ENCODE results near the gene MMP13.

DNA sequence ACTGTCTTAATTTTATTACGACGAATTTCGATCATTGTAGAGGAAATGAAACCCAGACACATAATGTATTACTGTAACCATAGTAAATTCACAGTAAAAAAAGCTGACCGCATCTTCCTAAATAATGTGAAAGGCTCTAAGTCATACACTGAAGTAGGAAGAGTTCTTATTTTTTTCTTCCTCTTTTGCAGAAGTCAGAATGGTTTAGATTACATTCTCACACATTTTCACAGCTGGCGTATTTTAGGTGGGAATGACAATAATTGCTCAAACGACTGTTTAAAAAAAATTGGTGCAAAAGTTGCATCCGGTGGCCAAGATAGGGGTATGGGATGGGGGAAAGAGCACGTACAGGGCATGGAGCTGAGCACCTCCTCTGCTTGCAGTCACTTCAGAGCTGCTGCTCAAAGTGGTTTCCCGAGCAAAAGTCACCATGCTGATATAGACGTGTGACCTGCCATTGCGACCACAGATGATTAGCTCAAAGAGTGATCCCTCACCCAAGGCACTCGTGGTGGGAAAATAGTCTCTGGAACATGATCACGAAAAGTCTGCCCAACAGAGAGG, 35.3 kb downstream of the MMP13 start:
- TF ChIP-seq RAD21 (conservative IDR thresholded peaks at IDR 0.05 in 1 of 2, IDR thresholded peaks at IDR 0.05 in 1 of 2) = no peak
- no peak for TF ChIP-seq ESRRA (IDR thresholded peaks at IDR 0.05; ENCODE audit: borderline replicate concordance, low read length)
- no peak for TF ChIP-seq ZFP36 (IDR thresholded peaks at IDR 0.05; ENCODE audit: borderline replicate concordance, partially characterized antibody)
- TF ChIP-seq, protein P1, sequence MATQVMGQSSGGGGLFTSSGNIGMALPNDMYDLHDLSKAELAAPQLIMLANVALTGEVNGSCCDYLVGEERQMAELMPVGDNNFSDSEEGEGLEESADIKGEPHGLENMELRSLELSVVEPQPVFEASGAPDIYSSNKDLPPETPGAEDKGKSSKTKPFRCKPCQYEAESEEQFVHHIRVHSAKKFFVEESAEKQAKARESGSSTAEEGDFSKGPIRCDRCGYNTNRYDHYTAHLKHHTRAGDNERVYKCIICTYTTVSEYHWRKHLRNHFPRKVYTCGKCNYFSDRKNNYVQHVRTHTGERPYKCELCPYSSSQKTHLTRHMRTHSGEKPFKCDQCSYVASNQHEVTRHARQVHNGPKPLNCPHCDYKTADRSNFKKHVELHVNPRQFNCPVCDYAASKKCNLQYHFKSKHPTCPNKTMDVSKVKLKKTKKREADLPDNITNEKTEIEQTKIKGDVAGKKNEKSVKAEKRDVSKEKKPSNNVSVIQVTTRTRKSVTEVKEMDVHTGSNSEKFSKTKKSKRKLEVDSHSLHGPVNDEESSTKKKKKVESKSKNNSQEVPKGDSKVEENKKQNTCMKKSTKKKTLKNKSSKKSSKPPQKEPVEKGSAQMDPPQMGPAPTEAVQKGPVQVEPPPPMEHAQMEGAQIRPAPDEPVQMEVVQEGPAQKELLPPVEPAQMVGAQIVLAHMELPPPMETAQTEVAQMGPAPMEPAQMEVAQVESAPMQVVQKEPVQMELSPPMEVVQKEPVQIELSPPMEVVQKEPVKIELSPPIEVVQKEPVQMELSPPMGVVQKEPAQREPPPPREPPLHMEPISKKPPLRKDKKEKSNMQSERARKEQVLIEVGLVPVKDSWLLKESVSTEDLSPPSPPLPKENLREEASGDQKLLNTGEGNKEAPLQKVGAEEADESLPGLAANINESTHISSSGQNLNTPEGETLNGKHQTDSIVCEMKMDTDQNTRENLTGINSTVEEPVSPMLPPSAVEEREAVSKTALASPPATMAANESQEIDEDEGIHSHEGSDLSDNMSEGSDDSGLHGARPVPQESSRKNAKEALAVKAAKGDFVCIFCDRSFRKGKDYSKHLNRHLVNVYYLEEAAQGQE (IDR thresholded peaks at IDR 0.05) = no peak
- no peak for TF ChIP-seq FOSB (CRISPR knock-in tag; IDR thresholded peaks at IDR 0.05)
- TF ChIP-seq POLR2AphosphoS2 (conservative IDR thresholded peaks at IDR 0.05; ENCODE audit: low read length) = no peak
- TF ChIP-seq, protein P2, sequence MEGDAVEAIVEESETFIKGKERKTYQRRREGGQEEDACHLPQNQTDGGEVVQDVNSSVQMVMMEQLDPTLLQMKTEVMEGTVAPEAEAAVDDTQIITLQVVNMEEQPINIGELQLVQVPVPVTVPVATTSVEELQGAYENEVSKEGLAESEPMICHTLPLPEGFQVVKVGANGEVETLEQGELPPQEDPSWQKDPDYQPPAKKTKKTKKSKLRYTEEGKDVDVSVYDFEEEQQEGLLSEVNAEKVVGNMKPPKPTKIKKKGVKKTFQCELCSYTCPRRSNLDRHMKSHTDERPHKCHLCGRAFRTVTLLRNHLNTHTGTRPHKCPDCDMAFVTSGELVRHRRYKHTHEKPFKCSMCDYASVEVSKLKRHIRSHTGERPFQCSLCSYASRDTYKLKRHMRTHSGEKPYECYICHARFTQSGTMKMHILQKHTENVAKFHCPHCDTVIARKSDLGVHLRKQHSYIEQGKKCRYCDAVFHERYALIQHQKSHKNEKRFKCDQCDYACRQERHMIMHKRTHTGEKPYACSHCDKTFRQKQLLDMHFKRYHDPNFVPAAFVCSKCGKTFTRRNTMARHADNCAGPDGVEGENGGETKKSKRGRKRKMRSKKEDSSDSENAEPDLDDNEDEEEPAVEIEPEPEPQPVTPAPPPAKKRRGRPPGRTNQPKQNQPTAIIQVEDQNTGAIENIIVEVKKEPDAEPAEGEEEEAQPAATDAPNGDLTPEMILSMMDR (IDR thresholded peaks at IDR 0.05) = no peak
- TF ChIP-seq, protein P3, sequence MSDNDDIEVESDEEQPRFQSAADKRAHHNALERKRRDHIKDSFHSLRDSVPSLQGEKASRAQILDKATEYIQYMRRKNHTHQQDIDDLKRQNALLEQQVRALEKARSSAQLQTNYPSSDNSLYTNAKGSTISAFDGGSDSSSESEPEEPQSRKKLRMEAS (IDR thresholded peaks at IDR 0.05) = no peak
- TF ChIP-seq RCOR1 (IDR thresholded peaks at IDR 0.05; ENCODE audit: low read depth, low read length) = no peak
- TF ChIP-seq, protein P4, sequence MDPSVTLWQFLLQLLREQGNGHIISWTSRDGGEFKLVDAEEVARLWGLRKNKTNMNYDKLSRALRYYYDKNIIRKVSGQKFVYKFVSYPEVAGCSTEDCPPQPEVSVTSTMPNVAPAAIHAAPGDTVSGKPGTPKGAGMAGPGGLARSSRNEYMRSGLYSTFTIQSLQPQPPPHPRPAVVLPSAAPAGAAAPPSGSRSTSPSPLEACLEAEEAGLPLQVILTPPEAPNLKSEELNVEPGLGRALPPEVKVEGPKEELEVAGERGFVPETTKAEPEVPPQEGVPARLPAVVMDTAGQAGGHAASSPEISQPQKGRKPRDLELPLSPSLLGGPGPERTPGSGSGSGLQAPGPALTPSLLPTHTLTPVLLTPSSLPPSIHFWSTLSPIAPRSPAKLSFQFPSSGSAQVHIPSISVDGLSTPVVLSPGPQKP (IDR thresholded peaks at IDR 0.05; ENCODE audit: low read depth, low read length) = no peak
- TF ChIP-seq POLR2A (IDR thresholded peaks at IDR 0.05; ENCODE audit: low read length) = no peak
- no peak for TF ChIP-seq FOSL2 (IDR thresholded peaks at IDR 0.05)
- TF ChIP-seq FOSL2 (CRISPR knock-in tag; IDR thresholded peaks at IDR 0.05) = no peak
